WTC11 (cell line): Measurements from ENCODE around the gene PGLYRP3.

ENCODE experiments used
- ATF1 ChIP-seq: sonication (generic); formaldehyde crosslinking; IDR thresholded peaks from 2 replicates; pipeline ENCODE4 v1.8.1; 2023; ENCODE audit warnings: mild to moderate bottlenecking, moderate library complexity, missing genetic modification reagents
- CREB1 ChIP-seq: sonication (generic); formaldehyde crosslinking; IDR thresholded peaks from 2 replicates; pipeline ENCODE4 v1.8.0; 2023; ENCODE audit warnings: mild to moderate bottlenecking, missing genetic modification reagents
- ESRRA ChIP-seq: sonication (generic); formaldehyde crosslinking; IDR thresholded peaks from 2 replicates; pipeline ENCODE4 v1.8.1; 2022; ENCODE audit warnings: mild to moderate bottlenecking, missing genetic modification reagents, borderline replicate concordance
- FOXK1 ChIP-seq: sonication (generic); formaldehyde crosslinking; IDR thresholded peaks from 2 replicates; pipeline ENCODE4 v1.8.0; 2022; ENCODE audit warnings: mild to moderate bottlenecking, moderate library complexity, missing genetic modification reagents
- GABPB1 ChIP-seq: sonication (generic); formaldehyde crosslinking; IDR thresholded peaks from 2 replicates; pipeline ENCODE4 v1.8.1; 2023; ENCODE audit warnings: mild to moderate bottlenecking, missing genetic modification reagents
- IRF2 ChIP-seq: sonication (generic); formaldehyde crosslinking; IDR thresholded peaks from 2 replicates; pipeline ENCODE4 v1.8.0; 2022; ENCODE audit warnings: low read depth, missing genetic modification reagents, borderline replicate concordance
- SP1 ChIP-seq: sonication (generic); formaldehyde crosslinking; conservative IDR thresholded peaks from 2 replicates; pipeline ENCODE4 v1.8.1; 2022; ENCODE audit warnings: missing genetic modification reagents
- TF ChIP-seq, protein P1 (sequence below): fragments of 200-600 bp; IDR thresholded peaks from 2 replicates; pipeline ENCODE4 v1.8.0; 2022; ENCODE audit warnings: antibody characterized with exemption
- TF ChIP-seq, protein P2 (sequence below): fragments of 250-450 bp; sonication (Bioruptor Pico); IDR thresholded peaks from 2 replicates; pipeline ENCODE4 v2.1.2; 2022; ENCODE audit warnings: mild to moderate bottlenecking, moderate library complexity
- TF ChIP-seq, protein P3 (sequence below): sonication (generic); formaldehyde crosslinking; IDR thresholded peaks from 2 replicates; pipeline ENCODE4 v1.8.1; 2022; ENCODE audit warnings: mild to moderate bottlenecking, moderate library complexity, missing genetic modification reagents
- TF ChIP-seq, protein P4 (sequence below): sonication (generic); formaldehyde crosslinking; IDR thresholded peaks from 2 replicates; pipeline ENCODE4 v1.8.1; 2023; ENCODE audit warnings: mild to moderate bottlenecking, missing genetic modification reagents

DNA sequence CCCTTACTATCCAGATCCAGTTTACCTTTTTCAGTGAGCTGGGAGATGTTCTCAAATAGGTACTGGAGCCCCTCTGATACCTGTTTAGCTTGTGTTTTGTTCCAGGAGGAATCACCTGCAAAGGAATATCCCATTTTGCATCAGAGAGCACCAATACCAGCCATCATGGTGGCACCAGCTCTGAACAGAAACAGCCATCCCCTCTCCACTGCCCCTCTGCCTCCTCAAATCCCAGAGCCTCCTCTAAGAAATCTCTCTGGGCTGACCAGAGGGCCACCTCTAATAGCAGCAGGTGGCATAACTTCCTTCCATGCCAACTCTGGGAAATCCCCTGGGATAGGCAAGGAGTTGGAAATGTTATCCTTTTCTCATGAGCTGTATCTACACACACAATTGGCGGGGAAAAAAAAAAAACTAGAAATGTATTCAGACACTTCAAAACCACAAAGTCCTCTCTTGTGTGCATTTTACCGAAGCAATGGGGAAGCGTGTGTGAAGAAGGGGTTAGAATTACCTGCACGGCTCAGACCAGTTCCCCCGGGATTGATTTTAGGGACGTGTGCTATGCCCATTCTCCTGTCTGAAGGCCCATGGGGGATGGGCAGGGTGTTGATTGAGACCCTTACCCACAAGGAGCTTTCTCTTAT lies 33.4 kb upstream of the PGLYRP3 start:
- no peak for TF ChIP-seq ATF1
- TF ChIP-seq SP1 (CRISPR knock-in tag): no peak
- no peak for TF ChIP-seq IRF2
- TF ChIP-seq, protein P1, sequence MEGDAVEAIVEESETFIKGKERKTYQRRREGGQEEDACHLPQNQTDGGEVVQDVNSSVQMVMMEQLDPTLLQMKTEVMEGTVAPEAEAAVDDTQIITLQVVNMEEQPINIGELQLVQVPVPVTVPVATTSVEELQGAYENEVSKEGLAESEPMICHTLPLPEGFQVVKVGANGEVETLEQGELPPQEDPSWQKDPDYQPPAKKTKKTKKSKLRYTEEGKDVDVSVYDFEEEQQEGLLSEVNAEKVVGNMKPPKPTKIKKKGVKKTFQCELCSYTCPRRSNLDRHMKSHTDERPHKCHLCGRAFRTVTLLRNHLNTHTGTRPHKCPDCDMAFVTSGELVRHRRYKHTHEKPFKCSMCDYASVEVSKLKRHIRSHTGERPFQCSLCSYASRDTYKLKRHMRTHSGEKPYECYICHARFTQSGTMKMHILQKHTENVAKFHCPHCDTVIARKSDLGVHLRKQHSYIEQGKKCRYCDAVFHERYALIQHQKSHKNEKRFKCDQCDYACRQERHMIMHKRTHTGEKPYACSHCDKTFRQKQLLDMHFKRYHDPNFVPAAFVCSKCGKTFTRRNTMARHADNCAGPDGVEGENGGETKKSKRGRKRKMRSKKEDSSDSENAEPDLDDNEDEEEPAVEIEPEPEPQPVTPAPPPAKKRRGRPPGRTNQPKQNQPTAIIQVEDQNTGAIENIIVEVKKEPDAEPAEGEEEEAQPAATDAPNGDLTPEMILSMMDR: no peak
- TF ChIP-seq, protein P2, sequence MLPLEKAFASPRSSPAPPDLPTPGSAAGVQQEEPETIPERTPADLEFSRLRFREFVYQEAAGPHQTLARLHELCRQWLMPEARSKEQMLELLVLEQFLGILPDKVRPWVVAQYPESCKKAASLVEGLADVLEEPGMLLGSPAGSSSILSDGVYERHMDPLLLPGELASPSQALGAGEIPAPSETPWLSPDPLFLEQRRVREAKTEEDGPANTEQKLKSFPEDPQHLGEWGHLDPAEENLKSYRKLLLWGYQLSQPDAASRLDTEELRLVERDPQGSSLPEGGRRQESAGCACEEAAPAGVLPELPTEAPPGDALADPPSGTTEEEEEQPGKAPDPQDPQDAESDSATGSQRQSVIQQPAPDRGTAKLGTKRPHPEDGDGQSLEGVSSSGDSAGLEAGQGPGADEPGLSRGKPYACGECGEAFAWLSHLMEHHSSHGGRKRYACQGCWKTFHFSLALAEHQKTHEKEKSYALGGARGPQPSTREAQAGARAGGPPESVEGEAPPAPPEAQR (CRISPR knock-in tag): no peak
- TF ChIP-seq, protein P3, sequence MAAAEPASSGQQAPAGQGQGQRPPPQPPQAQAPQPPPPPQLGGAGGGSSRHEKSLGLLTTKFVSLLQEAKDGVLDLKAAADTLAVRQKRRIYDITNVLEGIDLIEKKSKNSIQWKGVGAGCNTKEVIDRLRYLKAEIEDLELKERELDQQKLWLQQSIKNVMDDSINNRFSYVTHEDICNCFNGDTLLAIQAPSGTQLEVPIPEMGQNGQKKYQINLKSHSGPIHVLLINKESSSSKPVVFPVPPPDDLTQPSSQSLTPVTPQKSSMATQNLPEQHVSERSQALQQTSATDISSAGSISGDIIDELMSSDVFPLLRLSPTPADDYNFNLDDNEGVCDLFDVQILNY (CRISPR knock-in tag): no peak
- TF ChIP-seq CREB1 (CRISPR knock-in tag): no peak
- TF ChIP-seq, protein P4, sequence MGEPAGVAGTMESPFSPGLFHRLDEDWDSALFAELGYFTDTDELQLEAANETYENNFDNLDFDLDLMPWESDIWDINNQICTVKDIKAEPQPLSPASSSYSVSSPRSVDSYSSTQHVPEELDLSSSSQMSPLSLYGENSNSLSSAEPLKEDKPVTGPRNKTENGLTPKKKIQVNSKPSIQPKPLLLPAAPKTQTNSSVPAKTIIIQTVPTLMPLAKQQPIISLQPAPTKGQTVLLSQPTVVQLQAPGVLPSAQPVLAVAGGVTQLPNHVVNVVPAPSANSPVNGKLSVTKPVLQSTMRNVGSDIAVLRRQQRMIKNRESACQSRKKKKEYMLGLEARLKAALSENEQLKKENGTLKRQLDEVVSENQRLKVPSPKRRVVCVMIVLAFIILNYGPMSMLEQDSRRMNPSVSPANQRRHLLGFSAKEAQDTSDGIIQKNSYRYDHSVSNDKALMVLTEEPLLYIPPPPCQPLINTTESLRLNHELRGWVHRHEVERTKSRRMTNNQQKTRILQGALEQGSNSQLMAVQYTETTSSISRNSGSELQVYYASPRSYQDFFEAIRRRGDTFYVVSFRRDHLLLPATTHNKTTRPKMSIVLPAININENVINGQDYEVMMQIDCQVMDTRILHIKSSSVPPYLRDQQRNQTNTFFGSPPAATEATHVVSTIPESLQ (CRISPR knock-in tag): no peak
- TF ChIP-seq FOXK1 (CRISPR knock-in tag): no peak
- TF ChIP-seq ESRRA (CRISPR knock-in tag): no peak
- TF ChIP-seq GABPB1 (CRISPR knock-in tag): no peak
